ENCODE measurements around the gene APBB2. TPM values are rescaled to one million over a fixed set of nuclear protein-coding genes. Genes with fewer than 3 reads are reported as not detected.

The APBB2 gene
- 32.2 and 34.4 TPM in 2 replicates for total RNA-seq (2014; rRNA removed; shearing (Covaris generic))
- 16.2 and 18.1 TPM in 2 replicates for polyA plus RNA-seq (2014; cell fraction: nucleus; rRNA removed)

- DNase-seq (ENCODE audit: extremely low read depth, low read depth), result peak; percentile 96
Observed at GRCh38 chr4:41214136-41214824, at the start of gene APBB2. Gene APBB2, minus strand, starts transcription at chr4:41214542. Its CDS starts 181,288 bp downstream, at chr4:41033254.

GRCh38 chr4:41262198-41262597 lies 47.9 kb upstream of the APBB2 start:
- DNase-seq (ENCODE audit: extremely low read depth, low read depth), result no peak

- DNase-seq (ENCODE audit: extremely low read depth, low read depth), result no peak
Observed at GRCh38 chr4:41260116-41260733, 45.9 kb upstream of the APBB2 start.

GRCh38 chr4:41258783-41259182 lies 44.4 kb upstream of the APBB2 start:
- peak; percentile 64 for DNase-seq (ENCODE audit: extremely low read depth, low read depth)

- no peak for DNase-seq (ENCODE audit: extremely low read depth, low read depth)
Observed at GRCh38 chr4:41257906-41258305, 43.6 kb upstream of the APBB2 start.

GRCh38 chr4:41257257-41257901 lies 43.0 kb upstream of the APBB2 start:
- DNase-seq (ENCODE audit: extremely low read depth, low read depth), result peak; percentile 69

GRCh38 chr4:41256740-41257256 lies 42.5 kb upstream of the APBB2 start, which contains the start of gene UCHL1:
Gene UCHL1, plus strand, starts transcription at chr4:41256928. Its CDS starts 49 bp downstream, at chr4:41256977.
- DNase-seq (ENCODE audit: extremely low read depth, low read depth), result peak; percentile 94

- peak; percentile 68 for DNase-seq (ENCODE audit: extremely low read depth, low read depth)
Observed at GRCh38 chr4:41256131-41256739, 41.9 kb upstream of the APBB2 start.

GRCh38 chr4:41245983-41246382 lies 31.6 kb upstream of the APBB2 start:
- DNase-seq (ENCODE audit: extremely low read depth, low read depth), result no peak

- no peak for DNase-seq (ENCODE audit: extremely low read depth, low read depth)
Observed at GRCh38 chr4:41241919-41242318, 27.6 kb upstream of the APBB2 start.

GRCh38 chr4:41236508-41236907 lies 22.2 kb upstream of the APBB2 start:
- DNase-seq (ENCODE audit: extremely low read depth, low read depth), result no peak

GRCh38 chr4:41236032-41236431 lies 21.7 kb upstream of the APBB2 start:
- no peak for DNase-seq (ENCODE audit: extremely low read depth, low read depth)

- no peak for DNase-seq (ENCODE audit: extremely low read depth, low read depth)
Observed at GRCh38 chr4:41232856-41233255, 18.5 kb upstream of the APBB2 start.

- no peak for DNase-seq (ENCODE audit: extremely low read depth, low read depth)
Observed at GRCh38 chr4:41232406-41232805, 18.1 kb upstream of the APBB2 start.

GRCh38 chr4:41227902-41228301 lies 13.6 kb upstream of the APBB2 start:
- no peak for DNase-seq (ENCODE audit: extremely low read depth, low read depth)

- no peak for DNase-seq (ENCODE audit: extremely low read depth, low read depth)
Observed at GRCh38 chr4:41221850-41222645, 7.7 kb upstream of the APBB2 start.

GRCh38 chr4:41219421-41219950 lies 5.1 kb upstream of the APBB2 start:
- DNase-seq (ENCODE audit: extremely low read depth, low read depth), result no peak

- DNase-seq (ENCODE audit: extremely low read depth, low read depth), result no peak
Observed at GRCh38 chr4:41218703-41219102, 4.4 kb upstream of the APBB2 start.

GRCh38 chr4:41217374-41217773 lies 3.0 kb upstream of the APBB2 start:
- no peak for DNase-seq (ENCODE audit: extremely low read depth, low read depth)

GRCh38 chr4:41217020-41217333 lies 2.6 kb upstream of the APBB2 start:
- DNase-seq (ENCODE audit: extremely low read depth, low read depth), result no peak
